Embryonic facial prominence (tissue), 1 donor: ENCODE results near the gene HAUS7.

Experiments
- DNase-seq: peaks from one replicate; pipeline ENCODE4 v3.0.0-alpha.2; 2016; ENCODE audit errors: extremely low spot score

Gene HAUS7

GRCh38 chrX:153439977-153440376 is 30.4 kb downstream of the HAUS7 start:
- no peak for DNase-seq

GRCh38 chrX:153438532-153438931 is 31.8 kb downstream of the HAUS7 start:
- no peak for DNase-seq

DNA sequence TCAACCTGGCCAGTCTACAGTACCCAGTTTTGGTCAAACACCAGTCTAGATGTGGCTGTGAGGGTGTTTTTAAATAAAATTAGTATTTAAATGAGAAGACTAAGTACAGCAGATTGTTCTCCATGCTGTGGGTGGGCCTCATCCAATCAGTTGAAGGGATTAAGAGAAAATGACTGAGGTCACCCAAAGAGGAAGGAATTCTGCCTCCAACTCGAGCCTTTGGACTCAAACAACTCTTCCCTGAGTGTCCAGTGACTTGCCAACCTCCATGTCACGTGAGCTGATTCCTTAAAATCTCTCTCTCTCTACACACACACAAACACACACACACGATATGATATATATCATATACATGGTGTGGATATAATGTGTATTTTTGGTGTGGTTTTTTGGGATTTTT is 34.5 kb downstream of the HAUS7 start:
- no peak for DNase-seq

DNA sequence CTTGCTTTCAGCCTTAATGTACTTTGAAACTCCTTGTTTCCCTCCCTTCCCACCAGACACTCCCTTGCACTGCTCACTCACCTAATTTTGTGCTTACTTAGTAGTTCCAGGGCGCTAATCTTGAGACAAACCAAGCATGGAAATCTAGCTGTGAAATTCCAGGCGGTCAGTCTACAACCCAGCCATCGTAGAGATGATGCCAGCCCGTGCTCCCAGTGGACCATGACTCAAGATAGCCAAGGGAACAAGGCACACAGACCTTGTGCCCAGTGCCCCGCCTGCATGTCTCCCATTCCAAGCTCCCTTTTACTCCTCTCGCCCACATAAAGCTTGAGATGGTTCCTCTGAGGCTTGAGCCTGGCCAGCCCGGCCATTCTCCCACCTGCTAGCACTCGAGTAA is 35.6 kb downstream of the HAUS7 start:
- no peak for DNase-seq

DNA sequence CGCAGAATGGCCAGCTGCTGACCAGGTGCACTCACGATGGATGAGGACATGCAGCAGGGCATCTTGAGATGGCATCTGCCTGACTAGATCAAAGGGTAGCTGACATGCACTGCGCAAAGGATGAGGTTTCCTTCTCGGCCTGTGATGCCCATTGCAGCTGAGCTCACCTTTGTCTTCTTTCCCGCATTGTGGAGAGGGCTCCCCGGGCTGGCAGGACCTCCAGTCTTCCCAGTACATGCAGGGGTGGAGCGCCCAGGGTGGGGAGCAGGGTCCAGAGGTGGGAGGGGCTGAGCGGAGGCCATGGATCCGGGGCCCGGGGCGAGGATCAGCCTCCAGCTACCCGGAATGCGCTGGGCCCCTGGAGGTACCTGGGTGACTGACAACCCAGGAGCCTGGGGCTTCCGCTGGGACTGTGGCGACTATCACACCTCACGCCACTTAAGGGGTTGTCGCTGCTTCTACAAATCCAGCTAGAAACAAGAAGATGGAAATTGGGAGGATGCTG is 36.5 kb downstream of the HAUS7 start:
- no peak for DNase-seq

GRCh38 chrX:153433161-153433680 is 37.2 kb downstream of the HAUS7 start:
- no peak for DNase-seq

GRCh38 chrX:153430796-153431195 is 39.6 kb downstream of the HAUS7 start:
- DNase-seq = no peak

DNA sequence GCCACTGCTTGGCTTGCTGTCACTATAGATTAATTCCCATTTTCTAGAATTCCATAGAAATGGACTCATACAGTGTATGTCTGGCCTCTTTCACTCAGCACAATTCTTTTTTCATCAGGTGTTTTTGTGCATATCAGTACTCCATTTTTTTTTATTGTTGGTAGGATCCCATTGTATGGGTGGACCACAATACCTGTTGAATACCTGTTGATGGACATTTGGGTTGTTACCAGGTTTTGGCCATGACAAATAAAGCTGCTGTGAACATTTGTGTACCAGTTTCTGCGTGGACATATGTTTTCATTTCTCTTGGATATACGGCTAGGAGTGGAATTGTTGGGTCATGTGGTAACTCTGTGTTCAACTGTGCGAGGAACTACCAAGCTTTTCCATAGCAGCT is 44.2 kb downstream of the HAUS7 start:
- no peak for DNase-seq

- no peak for DNase-seq
These were observed 46.7 kb downstream of the HAUS7 start for GRCh38 chrX:153423652-153424051.

- no peak for DNase-seq
These were observed 48.5 kb downstream of the HAUS7 start for GRCh38 chrX:153421856-153422255.

DNA sequence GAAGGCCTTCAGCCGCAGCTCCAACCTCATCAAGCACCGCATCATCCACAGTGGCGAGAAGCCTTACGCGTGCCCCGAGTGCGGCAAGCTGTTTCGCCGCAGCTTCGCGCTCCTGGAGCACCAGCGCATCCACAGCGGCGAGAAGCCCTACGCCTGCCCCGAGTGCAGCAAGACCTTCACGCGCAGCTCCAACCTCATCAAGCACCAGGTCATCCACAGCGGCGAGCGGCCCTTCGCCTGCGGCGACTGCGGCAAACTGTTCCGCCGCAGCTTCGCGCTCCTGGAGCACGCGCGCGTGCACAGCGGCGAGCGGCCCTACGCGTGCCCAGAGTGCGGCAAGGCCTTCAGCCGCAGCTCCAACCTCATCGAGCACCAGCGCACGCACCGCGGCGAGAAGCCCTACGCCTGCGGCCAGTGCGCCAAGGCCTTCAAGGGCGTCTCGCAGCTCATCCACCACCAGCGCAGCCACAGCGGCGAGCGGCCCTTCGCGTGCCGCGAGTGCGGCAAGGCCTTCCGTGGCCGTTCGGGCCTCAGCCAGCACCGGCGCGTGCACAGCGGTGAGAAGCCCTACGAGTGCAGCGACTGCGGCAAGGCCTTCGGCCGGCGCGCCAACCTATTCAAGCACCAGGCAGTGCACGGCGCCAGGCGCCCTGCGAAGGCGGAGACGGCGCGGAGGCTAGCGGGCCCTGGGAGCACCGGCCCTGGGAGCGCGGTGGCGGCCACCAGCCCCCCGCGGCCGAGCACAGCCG is 49.4 kb downstream of the HAUS7 start:
- DNase-seq = no peak

DNA sequence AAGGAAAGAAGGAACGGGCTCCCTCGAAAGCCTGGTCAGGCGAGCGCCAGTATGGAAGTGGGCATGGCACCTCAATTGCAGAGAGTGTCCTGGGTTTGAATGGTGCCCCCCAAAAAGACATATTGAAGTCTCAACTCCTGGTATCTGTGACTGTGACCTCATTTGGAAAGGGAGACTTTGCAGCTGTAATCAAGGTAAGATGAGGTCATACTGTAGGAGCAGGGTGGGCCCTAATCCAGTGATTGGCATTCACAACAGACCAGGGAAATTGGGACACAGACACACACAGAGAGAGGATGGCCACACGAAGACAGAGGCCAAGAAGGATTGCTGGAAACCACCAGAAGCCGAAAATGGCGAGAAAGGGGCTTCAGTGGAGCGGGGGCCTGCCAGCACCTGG is 52.7 kb downstream of the HAUS7 start:
- no peak for DNase-seq

DNA sequence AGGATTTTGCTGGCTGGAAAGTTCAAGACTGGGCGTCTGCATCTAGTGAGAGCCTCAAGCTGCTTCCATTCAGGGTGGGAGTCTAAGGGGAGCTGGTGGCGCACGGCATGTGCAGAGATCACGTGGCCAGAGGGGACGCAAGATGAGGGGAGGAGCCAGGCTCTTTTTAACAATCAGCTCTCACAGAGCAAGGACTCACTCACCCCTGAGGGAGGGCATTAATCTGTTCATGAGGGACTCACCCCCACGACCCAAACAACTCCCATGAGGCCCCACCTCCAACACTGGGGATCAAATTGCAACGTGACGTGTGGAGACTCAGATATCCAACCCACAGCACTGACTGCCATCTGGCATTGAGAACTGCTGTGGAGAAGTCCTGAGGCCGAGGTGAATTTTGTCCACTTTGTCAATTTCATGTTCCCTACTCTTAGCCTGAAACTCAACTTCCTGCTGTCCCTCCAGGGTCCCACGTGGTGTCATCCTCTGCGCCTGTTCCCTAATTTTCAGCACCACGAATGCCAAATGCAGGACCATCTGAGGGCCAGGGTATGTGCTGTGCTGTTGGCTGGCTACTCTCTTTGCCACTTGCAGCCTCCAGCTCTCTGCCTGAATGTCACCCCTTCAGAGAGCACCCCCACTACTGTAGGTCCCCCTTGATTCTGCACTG is 53.5 kb downstream of the HAUS7 start:
- DNase-seq = no peak

- no peak for DNase-seq
These were observed 55.4 kb downstream of the HAUS7 start for GRCh38 chrX:153414856-153415510.

- no peak for DNase-seq
These were observed 56.6 kb downstream of the HAUS7 start for GRCh38 chrX:153413731-153414130.

- no peak for DNase-seq
These were observed 57.3 kb downstream of the HAUS7 start for GRCh38 chrX:153412746-153413720.

- DNase-seq = no peak
These were observed 58.3 kb downstream of the HAUS7 start for GRCh38 chrX:153411988-153412574.

- DNase-seq = no peak
These were observed 59.0 kb downstream of the HAUS7 start, which contains the start of gene ZFP92 for GRCh38 chrX:153411255-153411987. TSS of gene ZFP92 (plus strand) at chrX:153411472. CDS start at chrX:153418323, 6,851 bp downstream.

DNA sequence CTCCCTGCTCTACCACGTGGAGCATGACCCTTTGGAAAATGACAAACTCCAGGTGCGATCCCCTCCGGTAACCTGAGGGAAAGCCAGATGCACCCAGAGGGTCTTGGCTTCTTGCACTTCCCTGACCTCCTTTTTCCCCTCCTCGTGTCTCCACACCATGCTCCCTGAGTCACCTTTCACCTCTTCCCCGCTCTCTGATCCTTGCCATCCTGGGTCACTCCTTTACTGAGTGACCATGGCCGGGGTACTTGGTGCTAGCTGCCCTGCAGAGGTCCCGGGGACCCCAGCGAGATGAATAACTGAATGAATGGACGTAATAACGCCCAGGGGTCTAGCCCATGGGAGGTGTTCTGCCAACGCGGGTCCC is 59.5 kb downstream of the HAUS7 start:
- no peak for DNase-seq

DNA sequence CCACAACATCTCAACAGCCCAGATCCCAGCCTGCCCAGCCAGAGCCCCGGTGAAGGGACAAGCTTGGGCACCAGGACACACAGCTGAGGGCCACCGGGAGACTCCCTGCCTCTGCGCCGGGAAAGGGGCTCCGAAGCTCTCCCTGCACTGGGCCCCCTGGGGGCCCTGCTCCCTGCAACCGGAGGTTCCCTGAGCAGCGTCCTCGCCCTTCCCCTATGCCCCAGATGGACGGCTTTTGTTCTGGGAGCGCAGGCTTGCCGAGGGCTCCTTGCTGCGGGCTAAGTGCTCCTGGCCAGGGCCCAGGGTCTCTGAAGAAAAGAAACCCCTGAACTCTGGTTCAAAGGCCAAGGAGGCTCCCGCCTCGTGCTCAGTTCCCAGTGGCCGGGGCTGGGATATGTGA is 60.0 kb downstream of the HAUS7 start:
- DNase-seq = no peak
